Uterus (tissue), 4 donors: ENCODE measurements around the gene CPSF3. TPM values are rescaled to one million over a fixed set of nuclear protein-coding genes. Genes with fewer than 3 reads are reported as not detected.

Experiments used
- DNase-seq, 2 donors: peaks; one replicate each; pipeline ENCODE4 v3.0.0-alpha.2; 2019 to 2020
- H3K27ac ChIP-seq, 2 donors: fragments of 200-600 bp; sonication (generic); 1 replicate in 1 of 2; 2 replicates in 1 of 2; pipeline ENCODE4 v1.5.1; 2016 to 2018
- H3K27me3 ChIP-seq, 2 donors: fragments of 200-600 bp; sonication (generic); one replicate each; pipeline ENCODE4 v1.5.1; 2018 to 2019; ENCODE audit warnings: control low read depth in 1 of 2
- H3K36me3 ChIP-seq, 2 donors: fragments of 200-600 bp; sonication (generic); one replicate each; pipeline ENCODE4 v1.5.1; 2019; ENCODE audit warnings: control low read depth in 1 of 2
- H3K4me1 ChIP-seq, 2 donors: fragments of 200-600 bp; sonication (generic); one replicate each; pipeline ENCODE4 v1.5.1; 2018 to 2019; ENCODE audit warnings: control low read depth in 1 of 2
- H3K4me3 ChIP-seq, 2 donors: fragments of 200-600 bp; sonication (generic); 1 replicate in 1 of 2; 2 replicates in 1 of 2; pipeline ENCODE4 v1.5.1; 2018 to 2019; ENCODE audit warnings: mild to moderate bottlenecking in 1 of 2
- H3K9me3 ChIP-seq, 2 donors: fragments of 200-600 bp; sonication (generic); one replicate each; pipeline ENCODE4 v1.5.1; 2019; ENCODE audit warnings: control low read depth in 1 of 2
- POLR2A ChIP-seq, 2 donors: fragments of 450-650 bp; IDR thresholded peaks; one replicate each; pipeline ENCODE4 v1.6.1; 2016; ENCODE audit warnings: antibody characterized with exemption in 2 of 2, mild to moderate bottlenecking in 1 of 2, moderate library complexity in 1 of 2
- intact Hi-C: fragments of 100-400 bp; cut with DNase I; formaldehyde crosslinking; loops from one replicate; pipeline ENCODE4 v1.15.1; 2023; ENCODE audit warnings: low total_unique reads
- total RNA-seq, 4 donors: library from RNA; depleted of rRNA in 3 of 4; stranded (reverse); fragments of >200 nt in 3 of 4; gene quantifications; one replicate each; pipeline versions ENCODE4 v1.1.0 to v1.2.4, GENCODE V29; 2014 to 2023
- TF ChIP-seq, protein P1 (sequence below), 4 experiments: fragments of 200-600 bp in 2 of 4; fragments of 450-650 bp in 2 of 4; sonication (generic) in 2 of 4; IDR thresholded peaks; one replicate each; pipeline ENCODE4 v1.5.1; 2016 to 2019; ENCODE audit warnings: antibody characterized with exemption in 4 of 4, mild to moderate bottlenecking in 2 of 4, moderate library complexity in 1 of 4
- donor health status: DM: yes; HTN: yes; CAD: no.

CPSF3 gene
- total RNA-seq, 4 donors from 2014 or later = 7.2 to 45.2 (median 30.3) TPM

DNA sequence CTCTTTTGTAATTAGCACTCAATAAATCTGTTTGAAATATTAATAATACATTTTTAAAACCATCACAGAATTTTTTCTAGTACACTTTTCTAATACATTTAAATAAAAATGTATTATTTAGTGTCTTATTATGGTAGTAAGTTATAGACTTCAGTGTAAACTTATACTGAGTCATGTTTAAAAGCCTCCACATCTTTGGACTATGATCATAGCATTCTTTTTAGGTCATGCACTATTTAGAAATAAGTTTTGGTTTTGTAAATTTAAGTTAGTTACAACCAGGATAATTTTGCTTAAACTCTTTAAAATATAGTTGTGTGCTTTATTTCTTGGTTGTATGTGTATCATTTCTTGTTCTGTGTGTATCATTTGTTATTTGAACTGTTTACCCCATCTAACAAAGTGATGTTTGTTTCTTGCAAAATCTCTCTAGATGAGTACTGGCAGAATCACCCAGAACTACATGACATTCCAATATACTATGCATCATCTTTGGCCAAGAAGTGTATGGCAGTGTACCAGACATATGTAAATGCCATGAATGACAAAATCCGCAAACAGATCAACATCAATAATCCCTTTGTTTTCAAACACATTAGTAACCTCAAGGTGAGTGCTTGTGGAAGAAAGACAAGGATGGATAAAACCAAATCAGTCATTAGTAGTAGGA lies 16.7 kb downstream of the CPSF3 start:
- Histone ChIP-seq H3K27me3 (no peaks in the 10 kb centered on the region), H3K4me1 (no peaks in the 10 kb centered on the region), H3K36me3 (no peaks in the 10 kb centered on the region), H3K27ac (no peak overlapping the region), H3K9me3 (no peaks in the 10 kb centered on the region), H3K4me3 (no peak overlapping the region)
- intact Hi-C loops = no loop called here
- DNase-seq = no peak
- TF ChIP-seq, protein P1, sequence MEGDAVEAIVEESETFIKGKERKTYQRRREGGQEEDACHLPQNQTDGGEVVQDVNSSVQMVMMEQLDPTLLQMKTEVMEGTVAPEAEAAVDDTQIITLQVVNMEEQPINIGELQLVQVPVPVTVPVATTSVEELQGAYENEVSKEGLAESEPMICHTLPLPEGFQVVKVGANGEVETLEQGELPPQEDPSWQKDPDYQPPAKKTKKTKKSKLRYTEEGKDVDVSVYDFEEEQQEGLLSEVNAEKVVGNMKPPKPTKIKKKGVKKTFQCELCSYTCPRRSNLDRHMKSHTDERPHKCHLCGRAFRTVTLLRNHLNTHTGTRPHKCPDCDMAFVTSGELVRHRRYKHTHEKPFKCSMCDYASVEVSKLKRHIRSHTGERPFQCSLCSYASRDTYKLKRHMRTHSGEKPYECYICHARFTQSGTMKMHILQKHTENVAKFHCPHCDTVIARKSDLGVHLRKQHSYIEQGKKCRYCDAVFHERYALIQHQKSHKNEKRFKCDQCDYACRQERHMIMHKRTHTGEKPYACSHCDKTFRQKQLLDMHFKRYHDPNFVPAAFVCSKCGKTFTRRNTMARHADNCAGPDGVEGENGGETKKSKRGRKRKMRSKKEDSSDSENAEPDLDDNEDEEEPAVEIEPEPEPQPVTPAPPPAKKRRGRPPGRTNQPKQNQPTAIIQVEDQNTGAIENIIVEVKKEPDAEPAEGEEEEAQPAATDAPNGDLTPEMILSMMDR (IDR thresholded peaks at IDR 0.05) = no peak
- TF ChIP-seq POLR2A (IDR thresholded peaks at IDR 0.05) = no peak

DNA sequence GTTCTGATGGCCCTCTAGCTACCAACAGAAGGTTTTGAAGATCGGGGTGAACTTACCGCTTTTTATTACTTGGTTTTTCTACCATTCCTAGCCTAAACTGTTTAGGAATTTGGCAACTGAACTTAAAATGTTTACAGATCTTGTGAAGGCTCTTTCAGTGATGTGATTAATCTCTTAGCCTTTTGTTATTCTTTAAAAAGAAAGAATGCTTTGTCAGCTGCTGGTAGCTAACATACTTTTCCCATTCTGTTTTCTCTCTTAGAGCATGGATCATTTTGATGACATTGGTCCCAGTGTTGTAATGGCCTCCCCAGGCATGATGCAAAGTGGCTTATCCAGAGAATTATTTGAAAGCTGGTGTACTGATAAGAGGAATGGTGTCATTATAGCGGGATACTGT lies 18.1 kb downstream of the CPSF3 start:
- intact Hi-C loops = no loop called here
- Histone ChIP-seq H3K4me3 (no peak overlapping the region), H3K27ac (no peak overlapping the region), H3K27me3 (no peaks in the 10 kb centered on the region), H3K9me3 (no peaks in the 10 kb centered on the region), H3K4me1 (no peaks in the 10 kb centered on the region), H3K36me3 (no peaks in the 10 kb centered on the region)
- no peak for DNase-seq
- TF ChIP-seq, protein P1 (IDR thresholded peaks at IDR 0.05) = no peak
- TF ChIP-seq POLR2A (IDR thresholded peaks at IDR 0.05) = no peak

DNA sequence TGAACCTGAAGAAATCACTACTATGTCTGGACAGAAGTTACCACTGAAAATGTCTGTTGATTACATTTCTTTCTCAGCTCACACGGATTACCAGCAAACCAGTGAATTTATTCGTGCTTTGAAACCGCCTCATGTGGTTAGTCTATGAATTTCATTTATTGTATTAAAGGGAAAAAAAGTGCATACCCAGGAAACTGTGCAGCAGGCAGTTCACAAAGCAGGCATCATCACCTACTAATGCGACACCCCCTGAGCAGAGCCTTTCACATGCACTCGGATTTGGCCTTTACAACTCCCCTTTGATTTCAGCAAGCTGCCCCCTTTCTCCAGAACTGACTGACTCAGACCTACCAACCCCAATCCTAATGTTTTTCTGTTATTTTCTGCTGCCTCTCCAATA lies 20.1 kb downstream of the CPSF3 start:
- H3K9me3 ChIP-seq = no peaks in the 10 kb centered on the region
- intact Hi-C loops = no loop called here
- H3K36me3 ChIP-seq = no peaks in the 10 kb centered on the region
- H3K27me3 ChIP-seq = no peaks in the 10 kb centered on the region
- no peak overlapping the region for H3K4me3 ChIP-seq
- no peaks in the 10 kb centered on the region for H3K4me1 ChIP-seq
- DNase-seq = no peak
- TF ChIP-seq POLR2A (IDR thresholded peaks at IDR 0.05) = no peak
- TF ChIP-seq, protein P1 (IDR thresholded peaks at IDR 0.05) = no peak
- H3K27ac ChIP-seq = no peak overlapping the region

DNA sequence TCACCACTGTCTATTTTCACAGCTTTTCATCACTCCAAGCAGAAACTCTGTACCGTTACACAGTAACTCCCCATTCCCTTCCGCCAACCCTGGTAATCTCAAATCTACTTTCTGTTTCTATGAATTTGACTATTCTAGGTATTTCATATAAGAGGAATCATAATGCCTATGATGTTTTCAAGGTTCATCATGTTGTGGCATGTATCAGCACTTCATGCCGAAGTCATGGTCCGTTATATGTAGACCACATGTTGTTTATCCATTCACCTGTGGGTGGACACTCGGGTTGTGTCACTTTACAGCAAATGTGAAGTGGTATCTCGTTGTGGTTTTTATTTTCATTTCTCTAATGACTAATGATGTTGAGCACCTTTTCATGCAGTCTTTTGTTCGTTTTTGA lies 21.6 kb downstream of the CPSF3 start:
- Histone ChIP-seq H3K27ac (no peak overlapping the region), H3K4me1 (no peaks in the 10 kb centered on the region), H3K27me3 (no peaks in the 10 kb centered on the region), H3K36me3 (no peaks in the 10 kb centered on the region), H3K4me3 (no peak overlapping the region), H3K9me3 (no peaks in the 10 kb centered on the region)
- intact Hi-C loops = no loop called here
- DNase-seq = no peak
- TF ChIP-seq, protein P1 (IDR thresholded peaks at IDR 0.05) = no peak
- no peak for TF ChIP-seq POLR2A (IDR thresholded peaks at IDR 0.05)

DNA sequence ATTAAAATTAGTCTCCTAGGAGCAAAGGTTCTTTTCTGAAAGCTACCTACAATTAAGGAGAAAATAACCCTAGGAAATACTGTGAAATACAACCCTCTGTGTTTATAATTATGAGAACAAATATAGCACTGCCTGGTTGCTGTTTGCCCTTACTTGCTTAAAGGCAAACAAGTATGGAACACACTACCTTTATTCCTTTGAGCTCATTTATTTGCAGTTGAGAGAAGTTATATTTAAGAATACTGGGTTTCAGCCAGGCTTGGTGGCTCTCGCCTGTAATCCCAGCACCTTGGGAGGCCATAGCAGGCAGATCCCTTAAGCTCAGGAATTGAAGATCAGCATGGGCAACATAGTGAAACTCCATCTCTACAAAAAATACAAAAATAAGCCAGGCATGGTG lies 27.8 kb downstream of the CPSF3 start:
- no peaks in the 10 kb centered on the region for H3K4me1 ChIP-seq
- DNase-seq = no peak
- H3K36me3 ChIP-seq = no peaks in the 10 kb centered on the region
- TF ChIP-seq, protein P1 (IDR thresholded peaks at IDR 0.05) = no peak
- no peak for TF ChIP-seq POLR2A (IDR thresholded peaks at IDR 0.05)
- H3K27me3 ChIP-seq = no peaks in the 10 kb centered on the region
- H3K9me3 ChIP-seq = no peaks in the 10 kb centered on the region
- intact Hi-C loops = no loop called here
- H3K4me3 ChIP-seq = no peak overlapping the region
- no peak overlapping the region for H3K27ac ChIP-seq
